LNCAP (cell line): ENCODE measurements around the gene CAMKMT.

Source experiments
- CTCF ChIP-seq: fragments of 450-650 bp; IDR thresholded peaks from 2 replicates; pipeline ENCODE4 v1.5.1; 2017; ENCODE audit warnings: mild to moderate bottlenecking

The CAMKMT gene

DNA sequence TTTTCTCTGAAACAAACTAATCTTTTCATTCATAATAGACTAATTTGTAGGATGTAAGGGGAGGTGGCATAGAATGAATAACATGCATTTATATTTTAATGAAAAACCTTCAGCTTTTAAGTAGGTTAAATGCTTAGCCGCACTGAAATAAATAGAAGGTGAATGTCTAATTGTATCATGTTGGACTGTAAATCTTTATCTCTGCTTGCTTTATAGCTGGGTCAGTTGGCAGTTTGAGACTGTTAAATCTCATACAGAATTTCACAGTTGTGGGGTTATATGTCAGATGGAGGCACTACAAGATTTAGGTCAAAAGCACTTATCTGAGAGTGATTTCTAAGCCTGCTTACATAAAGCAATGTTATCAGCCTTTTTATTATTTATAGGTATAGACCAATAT, 405.0 kb downstream of the CAMKMT start:
- TF ChIP-seq CTCF: no peak

DNA sequence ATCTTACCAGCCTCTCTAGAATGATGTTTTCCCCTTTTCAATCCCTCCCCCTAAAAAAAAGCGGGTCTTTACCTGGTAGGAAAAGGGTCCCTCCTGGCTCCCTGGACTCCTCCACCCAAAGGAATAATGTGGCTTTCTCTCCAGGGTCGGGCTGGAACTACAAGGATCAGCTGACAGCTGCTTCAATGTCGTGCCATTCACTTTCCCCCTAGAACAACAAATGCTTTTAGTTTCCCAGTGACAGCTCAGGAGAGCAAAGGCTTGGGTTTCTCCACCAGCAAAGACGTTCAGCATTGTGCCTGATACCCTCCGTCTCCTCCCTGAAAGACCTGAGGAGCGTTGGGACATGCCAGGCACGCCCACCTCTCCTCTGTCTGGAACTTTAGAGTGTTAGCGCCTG, 405.9 kb downstream of the CAMKMT start:
- TF ChIP-seq CTCF: no peak

DNA sequence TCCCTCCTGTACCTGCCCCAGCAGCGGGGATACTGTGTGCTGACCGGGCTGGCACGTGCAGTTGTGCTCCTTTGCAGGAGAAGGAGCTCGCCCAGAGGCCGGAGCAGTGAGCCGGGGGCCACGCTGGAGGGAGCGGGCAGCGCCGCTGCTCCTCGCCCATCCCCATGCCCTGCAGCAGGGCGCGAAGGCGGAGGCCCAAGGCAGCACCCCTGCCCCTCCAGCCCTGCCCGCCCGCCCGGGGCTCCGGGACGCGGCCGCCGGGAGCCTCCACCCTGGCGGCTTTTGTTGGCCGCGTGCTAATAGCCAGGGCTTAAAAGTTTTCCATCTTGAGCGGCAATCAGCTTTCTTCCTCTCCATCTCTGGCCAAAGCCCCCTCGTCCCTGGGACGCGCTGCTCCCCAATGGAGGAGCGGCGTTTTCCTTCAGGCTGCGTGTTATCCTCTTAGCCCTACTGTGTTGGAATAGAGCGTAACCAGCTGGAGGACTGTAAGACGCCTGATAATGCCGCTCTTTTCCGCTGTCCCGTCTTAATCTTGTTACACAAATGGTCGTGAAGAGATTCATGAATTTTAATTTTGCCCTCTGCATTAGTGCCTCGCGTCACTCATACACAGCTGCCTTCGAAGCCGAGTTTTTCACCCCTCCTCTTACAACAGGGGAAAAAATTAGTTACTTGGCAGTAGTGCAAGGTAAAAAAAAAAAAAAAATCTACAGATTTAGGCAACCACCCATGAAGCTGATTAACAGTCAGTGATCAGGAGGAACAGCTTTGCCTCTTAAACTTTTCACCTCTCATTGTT, 406.9 kb downstream of the CAMKMT start:
- no peak for TF ChIP-seq CTCF

GRCh38 chr2:44769349-44770011, 407.7 kb downstream of the CAMKMT start:
- TF ChIP-seq CTCF: no peak

DNA sequence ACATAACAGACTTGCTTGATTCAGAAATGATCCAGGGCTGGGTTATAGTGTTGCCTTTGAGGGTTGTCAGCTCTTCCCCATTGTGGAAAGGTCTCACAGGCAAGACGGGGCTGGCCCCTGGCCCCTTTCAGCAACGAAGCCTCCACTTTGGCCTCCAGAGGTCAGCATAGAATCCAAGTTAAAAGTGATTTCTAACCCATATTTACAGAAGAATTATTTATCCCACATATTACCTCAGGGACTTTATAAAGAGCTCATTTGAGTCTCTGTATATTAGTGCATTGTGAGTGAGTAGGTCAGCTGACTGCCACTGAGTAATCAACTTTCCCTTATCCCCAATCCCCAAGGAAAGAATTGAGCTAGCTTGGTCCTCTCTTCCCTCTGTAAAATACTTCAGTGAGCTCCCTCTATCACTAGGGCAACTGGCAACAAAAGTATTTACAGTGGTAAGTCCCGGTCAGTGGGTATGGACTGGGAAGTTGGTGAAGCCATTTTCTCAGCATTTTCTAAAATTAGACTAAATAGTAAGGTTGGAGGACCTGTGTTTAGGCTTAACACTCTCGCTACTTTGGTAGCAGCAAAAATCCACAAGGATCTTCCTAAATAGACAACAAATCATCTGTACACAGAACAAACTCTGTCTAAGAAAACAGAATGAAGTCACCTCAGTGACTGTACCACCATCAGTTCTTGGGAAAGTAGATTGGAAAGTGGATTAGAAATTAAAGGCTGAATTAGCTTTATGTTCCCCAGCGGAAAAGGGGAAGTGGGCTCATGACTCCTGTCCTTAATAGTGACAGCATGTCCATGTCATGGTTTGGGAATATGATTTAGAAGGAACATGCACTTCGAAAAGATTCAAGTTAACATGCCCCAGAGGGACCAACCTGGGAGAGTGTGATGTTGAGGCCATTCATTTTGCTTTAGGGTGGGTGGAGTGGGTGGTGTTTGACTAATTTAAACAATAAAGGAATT, 408.8 kb downstream of the CAMKMT start:
- TF ChIP-seq CTCF: no peak

- no peak for TF ChIP-seq CTCF
Measured at GRCh38 chr2:44771522-44771921, 409.8 kb downstream of the CAMKMT start.

DNA sequence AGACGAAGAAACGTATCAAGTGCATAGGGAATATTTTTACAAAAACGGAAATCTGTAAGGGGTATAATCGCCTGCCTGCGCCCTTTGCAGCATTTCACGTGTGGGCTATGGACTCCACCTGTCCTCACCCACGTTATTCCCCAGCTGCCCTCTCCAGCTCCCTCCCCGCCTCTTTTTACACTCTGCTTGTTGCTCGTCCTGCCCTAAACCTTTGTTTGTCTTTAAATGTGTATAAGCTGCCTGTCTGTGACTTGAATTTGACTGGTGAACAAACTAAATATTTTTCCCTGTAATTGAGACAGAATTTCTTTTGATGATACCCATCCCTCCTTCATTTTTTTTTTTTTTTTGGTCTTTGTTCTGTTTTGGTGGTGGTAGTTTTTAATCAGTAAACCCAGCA, 410.4 kb downstream of the CAMKMT start:
- TF ChIP-seq CTCF: no peak
